Activated T-cell treated with anti-CD3 and anti-CD28 coated beads, Interleukin-2, amount 50 U/mL, for 1 hour (primary cell): ENCODE measurements around the gene CNPY3.
"Not testable (repeated sequence)": the region's sequence is repeated elsewhere in the genome, so short reads cannot be mapped to it uniquely, and the experiment has no call there.

Experiments used
- DNase-seq: peaks from one replicate; pipeline ENCODE4 v3.0.0-alpha.2; 2020

The CNPY3 gene

DNA sequence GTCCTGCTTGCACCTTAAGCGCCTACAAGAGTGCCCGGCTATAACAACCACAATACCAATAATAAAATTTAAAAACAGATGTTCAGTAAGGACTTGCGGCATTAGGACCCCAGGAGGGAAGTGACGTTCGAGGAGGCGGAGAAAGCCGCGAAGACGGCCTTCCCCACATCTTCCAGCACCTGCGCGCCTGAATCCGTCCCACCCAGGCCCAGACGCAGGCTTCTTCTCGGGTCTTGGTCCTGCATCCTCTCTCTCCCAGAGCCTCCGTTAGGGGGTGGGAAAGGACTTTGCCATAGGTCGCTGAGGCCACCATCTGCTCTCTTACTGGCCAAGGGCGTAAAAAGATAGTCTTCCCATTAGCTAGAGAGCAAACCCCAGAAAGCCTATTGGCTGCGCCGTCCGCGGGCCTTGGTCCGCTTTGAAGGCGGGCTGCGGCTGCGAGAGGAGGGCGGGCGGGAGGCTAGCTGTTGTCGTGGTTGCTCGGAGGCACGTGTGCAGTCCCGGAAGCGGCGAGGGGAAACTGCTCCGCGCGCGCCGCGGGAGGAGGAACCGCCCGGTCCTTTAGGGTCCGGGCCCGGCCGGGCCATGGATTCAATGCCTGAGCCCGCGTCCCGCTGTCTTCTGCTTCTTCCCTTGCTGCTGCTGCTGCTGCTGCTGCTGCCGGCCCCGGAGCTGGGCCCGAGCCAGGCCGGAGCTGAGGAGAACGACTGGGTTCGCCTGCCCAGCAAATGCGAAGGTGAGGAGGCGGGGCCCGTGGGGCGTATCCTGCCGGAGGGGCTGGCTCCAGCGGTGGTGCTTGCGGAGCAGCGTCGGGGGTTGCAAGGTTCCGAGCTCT, at the start of gene CNPY3:
CNPY3 (plus strand) TSS at position 495 of the 835 bp plus-strand sequence; CDS start at position 586, 91 bp downstream.
- peak; percentile 92 for DNase-seq

DNA sequence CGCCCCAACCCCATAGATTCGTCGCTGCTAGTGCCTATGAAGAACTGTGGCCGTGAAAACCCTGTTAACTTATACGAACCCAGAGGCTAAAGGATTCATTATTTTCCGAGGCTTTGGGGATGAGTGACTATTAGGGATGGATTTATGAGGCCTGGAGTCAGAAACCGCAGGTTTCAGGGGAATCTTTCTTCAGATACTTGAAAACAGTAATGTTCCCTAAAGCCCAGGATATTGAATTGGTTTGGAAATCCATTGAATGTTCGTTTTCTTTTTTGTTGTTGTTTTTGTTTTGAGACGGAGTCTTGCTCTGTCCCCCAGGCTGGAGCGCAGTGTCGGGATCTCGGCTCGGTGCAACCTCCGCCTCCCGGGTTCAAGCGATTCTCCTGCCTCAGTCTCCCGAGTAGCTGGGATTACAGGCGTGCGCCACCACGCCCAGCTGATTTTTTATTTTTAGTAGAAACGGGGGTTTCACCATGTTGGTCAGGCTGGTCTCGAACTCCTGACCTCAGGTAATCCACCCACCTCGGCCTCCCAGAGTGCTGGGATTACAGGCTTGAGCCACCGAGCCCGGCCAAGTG, 49.0 kb upstream of the CNPY3 start:
- not testable (repeated sequence) for DNase-seq

DNA sequence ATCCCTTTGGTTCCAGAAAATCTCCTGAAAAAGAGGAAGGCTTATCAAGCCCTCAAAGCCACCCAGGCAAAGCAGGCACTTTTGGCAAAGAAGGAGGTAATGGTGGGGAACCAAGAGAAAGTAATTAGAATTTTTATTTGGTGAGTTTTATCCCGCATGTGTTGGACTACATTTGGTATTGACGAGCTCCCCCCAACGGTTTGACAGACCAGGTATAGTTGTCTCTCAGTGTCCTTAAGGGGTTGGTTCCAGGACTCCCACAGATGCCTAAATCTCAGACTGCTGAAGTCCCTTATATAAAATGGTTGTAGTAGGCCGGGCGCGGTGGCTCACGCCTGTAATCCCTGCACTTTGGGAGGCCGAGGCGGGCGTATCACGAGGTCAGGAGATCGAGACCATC, 48.4 kb upstream of the CNPY3 start:
- DNase-seq = not testable (repeated sequence)

DNA sequence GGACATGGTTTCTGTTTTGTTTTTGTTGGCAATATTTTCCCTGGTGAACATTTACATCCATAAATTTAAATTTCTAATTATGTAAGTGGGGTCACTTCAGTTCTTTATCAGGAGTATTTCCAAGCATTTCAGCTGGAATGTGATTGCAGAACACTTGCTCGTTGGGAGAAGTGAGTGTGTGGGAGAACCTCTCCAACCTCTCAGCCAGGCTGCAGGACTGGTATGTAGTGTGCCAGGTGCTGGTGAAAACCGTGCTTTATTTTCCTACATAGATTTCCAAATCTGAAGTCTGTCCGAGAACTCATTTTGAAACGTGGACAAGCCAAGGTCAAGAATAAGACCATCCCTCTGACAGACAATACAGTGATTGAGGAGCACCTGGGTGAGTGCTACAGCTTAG, 43.6 kb upstream of the CNPY3 start:
- DNase-seq = no peak

DNA sequence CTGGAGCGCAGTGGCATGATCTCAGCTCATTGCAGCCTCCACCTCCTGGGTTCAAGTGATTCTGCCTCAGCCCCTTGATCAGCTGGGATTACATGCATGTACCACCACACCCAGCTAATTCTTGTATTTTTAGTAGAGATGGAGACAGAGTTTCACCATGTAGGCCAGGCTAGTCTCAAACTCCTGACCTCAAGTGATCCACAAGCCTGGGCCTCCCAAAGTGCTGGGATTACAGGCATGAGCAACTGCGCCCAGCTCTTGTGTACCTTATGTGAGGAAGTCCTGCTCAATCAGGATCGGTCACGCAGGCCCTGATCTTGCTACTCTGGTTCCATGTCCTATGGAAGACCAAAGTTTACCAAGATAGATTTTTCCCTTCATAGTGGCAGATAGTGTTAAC, 41.1 kb upstream of the CNPY3 start:
- DNase-seq = not testable (repeated sequence)

DNA sequence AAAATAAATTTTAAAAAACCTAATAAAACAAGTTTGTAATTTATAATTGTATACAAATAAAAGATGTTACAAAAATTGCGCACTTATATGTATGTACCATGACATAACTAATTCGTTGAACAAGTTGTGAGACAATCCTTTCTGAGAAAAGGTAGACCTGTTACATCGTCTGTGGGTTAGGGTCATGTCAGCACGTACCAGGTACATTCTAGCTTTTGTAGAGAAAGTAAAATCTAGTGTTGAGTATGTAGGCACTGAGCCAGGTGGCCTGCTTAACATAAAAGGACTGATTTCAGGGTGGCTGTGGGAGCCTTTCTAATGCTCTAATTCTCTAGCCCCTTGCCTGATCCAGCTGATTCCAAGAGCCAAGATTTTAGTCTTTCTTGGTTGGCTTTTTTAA, 39.5 kb upstream of the CNPY3 start:
- no peak for DNase-seq

DNA sequence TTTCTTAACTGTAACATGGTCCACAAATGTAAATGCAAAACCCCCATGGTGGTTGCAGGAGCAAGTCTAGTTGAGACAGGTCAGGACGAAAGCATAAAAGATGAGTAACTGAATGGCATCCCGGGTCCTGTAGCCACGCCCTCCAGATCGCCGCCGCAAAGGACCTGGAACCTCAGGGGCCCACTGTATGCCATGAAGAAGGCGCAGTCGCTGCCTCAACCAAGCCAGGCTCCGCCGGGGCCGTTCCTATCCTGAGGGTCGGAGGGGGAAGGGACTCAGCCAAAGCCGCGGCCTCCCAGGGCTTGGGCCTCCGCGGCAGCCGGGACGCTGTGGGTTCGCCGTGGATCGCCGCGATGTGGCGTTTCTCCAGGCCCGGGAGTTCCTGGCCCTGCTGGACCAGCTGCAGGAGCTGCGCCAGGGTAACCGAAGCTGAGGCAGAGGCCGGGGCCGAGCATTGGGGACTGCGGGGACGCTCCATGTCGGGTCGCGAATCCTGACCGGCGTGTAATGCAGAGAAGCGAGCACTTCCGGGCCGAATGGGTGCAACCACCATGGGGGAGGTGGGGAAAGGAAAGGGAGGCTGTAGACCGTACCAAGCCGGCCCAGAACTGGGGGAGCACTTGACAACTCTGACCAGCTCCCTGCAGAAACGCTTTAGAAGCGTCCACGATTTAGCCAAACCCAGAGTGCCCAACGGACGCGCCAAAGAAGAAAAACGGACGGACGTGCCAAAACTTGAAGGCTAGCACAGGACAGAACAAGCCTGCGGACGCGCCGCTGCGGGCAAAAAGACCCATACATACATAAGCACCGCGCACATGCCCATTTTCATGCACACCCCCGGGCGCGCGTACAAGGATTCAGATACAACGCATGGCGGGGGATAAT, 38.7 kb upstream of the CNPY3 start:
- peak; percentile 86 for DNase-seq

DNA sequence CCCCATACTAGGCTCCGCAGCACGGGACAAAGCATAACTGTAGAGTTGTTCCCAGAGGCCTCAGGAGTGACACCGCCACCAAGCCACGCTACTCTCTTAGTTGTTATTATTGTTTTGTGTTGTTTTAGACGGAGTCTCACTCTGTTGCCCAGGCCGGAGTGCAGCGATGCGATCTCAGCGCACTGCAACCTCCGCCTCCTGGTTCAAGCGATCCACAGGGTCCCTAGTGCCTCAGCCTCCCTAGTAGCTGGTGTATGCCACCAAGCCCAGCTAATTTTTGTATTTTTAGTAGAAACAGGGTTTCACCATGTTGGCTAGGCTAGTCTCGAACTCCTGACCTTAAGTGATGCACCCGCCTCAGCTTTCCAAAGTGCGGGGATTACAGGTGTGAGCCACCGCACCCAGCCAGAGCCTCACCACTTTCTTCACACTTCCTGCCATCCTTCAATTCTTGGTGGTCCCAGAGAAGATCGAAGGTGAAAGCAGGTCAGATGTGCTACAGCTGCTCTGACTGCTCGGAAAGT, 38.0 kb upstream of the CNPY3 start:
- DNase-seq = no peak

DNA sequence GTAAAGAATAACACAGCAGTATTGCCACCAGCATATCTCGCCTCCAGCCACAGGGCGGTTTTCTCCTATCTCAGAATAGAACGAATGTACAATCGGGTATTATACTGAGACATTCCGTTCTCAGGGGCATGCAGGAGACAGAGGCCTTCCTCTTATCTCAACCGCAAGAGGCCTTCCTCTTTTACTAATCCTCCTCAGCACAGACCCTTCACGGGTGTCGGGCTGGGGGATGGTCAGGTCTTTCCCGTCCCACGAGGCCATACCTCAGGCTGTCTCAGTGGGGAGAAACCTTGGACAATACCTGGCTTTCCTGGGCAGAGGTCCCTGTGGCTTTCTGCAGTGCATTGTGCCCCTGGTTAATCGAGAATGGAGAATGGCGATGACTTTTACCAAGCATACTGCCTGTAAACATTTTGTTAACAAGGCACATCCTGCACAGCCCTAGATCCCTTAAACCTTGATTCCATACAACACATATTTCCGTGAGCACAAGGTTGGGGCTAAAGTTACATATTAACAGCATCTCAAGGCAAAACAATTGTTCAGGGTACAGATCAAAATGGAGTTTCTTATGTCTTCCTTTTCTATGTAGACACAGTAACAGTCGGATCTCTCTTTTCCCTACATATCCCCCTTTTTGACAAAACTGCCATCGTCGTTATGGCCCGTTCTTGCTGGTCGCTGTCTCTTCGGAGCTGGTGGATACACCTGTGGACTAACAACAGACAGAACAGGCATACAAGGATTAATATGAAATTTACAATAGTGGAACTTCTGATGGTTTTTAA, 35.0 kb upstream of the CNPY3 start:
- DNase-seq = not testable (repeated sequence)

DNA sequence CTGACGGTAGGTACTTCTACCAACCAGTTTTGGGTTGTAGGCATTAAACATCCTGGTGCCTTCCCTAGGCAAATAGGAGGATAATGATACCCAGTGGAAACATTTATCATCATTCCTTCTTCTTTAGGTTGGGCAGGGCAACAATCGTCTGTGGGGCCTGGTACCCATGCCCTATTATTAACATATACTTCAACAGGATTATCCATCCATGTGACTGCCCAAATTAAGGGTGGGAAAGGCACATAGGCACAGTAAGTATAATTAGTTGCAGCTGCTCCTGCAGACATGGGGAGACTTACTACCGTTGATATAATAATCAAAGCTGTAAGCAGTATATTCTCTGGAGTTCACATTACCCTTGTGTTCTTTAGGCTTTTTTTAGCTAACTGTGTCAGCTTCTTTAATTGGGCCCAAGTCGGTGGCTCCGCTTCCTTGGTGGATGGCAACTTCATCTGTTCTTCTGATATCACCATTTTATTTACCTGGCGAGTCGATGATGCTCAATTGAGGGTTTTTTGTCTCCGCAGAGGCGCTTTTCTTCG, 33.0 kb upstream of the CNPY3 start:
- no peak for DNase-seq

DNA sequence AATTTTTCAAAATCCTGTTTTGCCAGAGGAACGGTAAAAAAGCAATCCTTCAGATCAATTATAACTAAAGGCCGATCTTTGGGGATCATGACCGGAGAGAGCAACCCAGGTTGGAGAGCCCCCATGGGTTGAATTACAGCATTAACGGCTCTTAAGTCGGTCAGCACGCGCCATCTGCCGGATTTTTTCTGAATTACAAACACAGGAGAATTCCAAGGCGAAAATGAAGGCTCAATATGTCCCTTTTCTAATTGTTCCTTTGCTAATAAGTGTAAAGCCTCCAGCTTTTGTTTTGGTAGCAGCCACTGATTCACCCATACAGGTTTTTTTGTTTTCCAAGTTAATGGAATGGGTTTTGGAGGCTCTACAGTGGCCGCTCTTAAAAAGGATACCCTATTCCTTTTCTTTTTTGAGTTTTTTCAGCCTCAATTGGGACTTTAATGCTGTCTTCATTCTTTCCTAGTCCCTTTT, 30.4 kb upstream of the CNPY3 start:
- DNase-seq = peak; percentile 54

DNA sequence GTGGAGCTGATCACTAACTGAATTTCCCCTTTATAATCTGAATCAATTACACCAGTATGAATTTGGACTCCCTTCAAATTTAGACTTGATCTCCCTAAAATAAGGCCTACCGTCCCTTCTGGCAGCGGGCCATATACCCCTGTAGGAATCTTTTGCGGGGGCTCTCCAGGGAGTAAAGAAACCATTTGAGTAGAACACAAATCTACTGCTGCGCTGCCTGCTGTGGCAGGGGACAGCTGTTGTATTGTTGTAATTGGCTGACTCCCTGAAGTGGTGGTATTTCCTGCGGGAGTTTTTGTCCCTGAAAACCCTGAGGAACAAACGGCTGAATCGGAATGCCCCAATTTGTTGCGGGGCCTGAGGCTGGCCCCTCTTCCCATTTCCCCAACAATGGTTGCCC, 29.4 kb upstream of the CNPY3 start:
- DNase-seq = no peak

DNA sequence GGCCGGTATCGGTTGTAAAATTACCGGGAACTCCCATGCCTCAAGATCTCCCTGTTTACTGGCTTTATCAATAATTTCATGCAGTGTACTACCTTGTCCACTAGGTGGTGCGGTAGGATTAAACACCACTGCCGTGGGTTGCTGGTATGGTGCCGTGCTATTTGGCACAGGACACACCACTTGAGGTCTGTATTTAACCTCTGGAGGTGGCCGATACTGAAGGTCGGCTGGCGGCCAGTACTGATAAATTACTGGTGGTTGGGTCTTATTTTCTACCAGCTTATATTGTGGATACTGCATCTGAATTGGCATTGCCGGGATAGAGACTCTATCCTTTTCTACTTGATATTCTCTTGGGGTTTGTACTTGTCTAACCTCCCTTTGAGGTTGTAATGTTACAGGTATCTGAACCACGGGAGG, 27.7 kb upstream of the CNPY3 start:
- DNase-seq = peak; percentile 62

DNA sequence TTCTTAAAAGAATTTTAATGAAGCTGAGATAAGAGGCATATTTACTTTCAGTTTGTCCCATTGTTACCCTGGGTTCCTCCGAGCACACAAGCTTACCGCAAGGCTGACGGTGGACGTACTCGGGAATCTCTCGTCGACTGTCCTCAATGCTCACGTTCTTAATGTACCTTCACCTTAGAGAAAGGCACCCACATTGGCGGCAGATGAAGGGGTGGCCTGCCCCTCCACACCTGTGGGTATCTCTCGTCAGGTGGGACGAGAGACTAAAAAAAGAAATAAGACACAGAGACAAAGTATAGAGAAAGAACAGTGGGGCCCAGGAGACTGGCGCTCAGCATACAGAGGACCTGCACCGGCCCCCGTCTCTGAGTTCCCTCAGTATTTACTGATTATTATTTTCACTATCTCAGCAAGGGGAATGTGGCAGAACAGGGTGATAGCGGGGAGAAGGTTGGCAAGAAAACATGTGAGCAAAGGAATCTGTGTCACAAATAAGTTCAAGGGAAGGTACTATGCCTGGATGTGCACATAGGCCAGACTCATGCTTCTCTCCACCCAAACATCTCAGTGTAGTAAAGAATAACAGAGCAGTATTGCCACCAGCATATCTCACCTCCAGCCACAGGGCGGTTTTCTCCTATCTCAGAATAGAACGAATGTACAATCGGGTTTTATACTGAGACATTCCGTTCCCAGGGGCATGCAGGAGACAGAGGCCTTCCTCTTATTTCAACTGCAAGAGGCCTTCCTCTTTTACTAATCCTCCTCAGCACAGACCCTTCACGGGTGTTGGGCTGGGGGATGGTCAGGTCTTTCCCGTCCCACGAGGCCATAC, 26.6 kb upstream of the CNPY3 start:
- not testable (repeated sequence) for DNase-seq

DNA sequence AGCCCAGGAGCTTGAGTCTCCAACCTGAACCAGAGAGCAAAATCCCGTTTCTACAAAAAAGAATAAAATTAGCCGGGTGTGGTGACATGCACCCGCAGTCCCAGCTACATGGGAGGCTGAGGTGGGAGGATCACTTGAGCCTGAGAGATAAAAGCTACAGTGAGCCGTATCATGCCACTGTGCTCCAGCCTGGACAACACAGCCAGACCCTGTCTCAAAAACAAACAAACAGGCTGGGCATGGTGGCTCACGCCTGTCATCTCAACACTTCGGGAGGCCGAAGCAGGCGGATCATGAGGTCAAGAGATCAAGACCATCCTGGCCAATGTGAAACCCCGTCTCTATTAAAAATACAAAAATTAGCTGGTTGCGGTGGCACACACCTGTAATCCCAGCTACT, 24.8 kb upstream of the CNPY3 start:
- no peak for DNase-seq

DNA sequence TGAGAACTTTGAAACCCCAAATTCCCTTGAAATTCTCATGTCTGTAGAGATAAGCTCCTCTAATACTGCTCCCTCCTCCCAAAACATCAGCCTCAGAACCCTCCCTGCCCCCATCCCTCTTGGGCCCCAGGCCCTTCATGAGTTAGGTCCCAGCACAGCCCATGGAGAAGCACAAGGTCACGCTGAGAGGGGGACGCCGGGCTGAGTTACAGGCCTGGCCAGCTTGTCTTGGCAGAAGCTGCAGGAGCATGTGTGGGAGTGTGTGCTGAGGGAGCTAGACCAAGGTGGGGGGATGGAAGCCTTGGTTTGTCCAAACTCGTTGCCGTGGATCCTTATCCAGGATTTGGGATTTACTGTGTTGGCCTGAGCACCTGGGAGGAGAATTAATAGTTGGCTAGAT, 21.9 kb upstream of the CNPY3 start:
- DNase-seq = no peak

DNA sequence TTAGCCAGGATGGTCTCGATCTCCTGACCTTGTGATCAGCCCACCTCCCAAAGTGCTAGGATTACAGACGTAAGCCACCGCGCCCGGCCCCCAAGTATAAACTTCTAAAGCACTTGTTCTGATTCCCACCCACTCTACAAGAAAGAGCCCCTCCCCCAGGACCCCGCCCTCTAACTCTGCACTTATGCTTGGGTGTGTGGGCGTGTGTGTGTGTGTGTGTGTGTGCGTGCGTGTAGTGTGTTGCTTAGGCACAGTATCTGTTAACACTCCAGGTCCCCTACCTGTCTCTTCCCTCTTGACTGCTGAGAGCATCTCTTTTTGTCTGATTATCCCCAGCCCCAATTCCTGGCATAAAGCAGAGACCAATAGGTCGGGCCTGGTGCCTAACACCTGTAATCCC, 19.4 kb upstream of the CNPY3 start:
- DNase-seq = no peak

DNA sequence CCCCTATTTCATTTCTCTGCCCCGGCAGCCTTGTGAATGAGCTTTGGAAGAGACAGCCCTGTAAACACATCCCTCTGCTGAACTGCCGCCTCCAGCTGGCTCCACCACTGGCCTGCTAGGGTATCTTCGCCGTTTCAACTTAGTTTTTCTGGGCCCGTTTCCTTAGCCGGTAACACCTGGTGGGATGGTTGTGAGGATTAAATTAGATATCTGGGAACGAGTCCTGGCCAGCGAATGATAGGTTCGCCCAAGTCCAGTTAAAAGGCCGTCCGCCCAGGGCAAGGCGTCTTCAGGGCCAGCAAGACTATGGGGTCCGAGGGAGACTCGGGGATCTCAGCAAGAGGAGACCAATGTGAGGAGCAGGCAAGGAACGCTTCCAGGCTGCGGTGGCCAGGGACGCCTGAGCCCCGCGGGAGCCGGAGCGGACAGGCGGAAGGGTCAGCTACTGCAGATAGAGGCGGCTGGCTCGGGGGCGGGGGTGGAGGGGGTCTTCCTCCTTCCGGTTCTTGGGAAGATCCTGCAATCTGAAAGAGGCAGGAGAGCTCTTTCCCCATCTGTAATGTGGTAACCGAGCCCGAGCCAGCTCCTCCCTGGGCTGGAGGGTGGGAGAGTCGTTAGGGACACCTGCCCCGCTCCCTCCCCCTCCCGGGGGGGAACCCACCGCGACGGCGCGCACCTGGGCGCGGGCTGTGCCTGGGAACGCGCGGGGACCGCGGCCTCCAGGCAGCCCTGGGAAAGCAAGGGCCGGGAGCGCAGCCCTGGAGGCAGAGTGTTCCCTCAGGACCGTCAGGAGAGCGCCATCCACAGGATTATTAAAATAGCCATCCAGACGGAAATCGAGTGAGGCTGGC, 17.9 kb upstream of the CNPY3 start:
- DNase-seq = no peak

DNA sequence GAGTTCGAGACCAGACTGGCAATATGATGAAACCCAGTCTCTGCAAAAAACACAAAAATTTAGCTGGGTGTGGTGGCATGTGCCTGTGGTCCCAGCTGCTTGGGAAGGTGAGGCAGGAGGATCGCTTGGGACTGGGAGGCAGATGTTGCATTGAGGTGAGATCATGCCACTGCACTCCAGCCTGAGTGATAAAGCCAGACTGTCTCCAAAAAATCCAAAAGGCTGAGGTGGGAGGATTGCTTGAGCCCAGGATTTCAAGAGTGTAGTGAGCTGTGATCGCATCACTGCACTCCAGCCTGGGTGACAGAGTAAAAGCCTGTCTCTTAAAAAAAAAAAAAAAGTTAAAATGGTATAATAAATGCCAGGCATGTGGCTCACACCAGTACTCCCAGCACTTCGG, 14.7 kb upstream of the CNPY3 start:
- no peak for DNase-seq

DNA sequence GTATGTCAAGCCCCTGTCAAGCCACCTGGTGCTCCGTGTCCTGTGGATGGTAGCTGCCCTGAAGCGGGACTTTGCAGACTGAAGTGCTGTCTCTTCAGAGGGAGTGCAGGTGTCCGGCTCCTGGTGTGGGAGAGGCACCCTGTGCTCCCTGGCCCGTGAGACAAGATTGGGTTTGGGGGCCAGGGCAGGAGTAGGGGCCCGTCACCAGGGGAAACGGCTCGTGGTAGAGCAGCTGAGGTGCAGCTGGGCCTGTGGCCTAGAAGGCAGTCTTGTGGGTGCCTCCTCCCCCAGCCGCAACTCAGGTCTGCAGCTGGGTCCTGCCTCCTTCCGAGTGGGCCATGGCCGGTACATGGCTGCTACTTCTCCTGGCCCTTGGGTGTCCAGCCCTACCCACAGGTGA, 13.5 kb upstream of the CNPY3 start, which contains the start of gene PTCRA:
PTCRA (plus strand) TSS at position 322 of the 400 bp plus-strand sequence; CDS start at position 339, 17 bp downstream.
- DNase-seq = no peak
